GM19193 (cell line): ENCODE measurements around the gene DNAH12.

Experiments used
- POLR2A ChIP-seq: IDR thresholded peaks from 4 replicates; pipeline ENCODE4 v1.6.1; 2011; ENCODE audit not compliant: insufficient read depth, insufficient read length; ENCODE audit errors: extremely low read depth

The DNAH12 gene

GRCh38 chr3:57464011-57464410 lies 80.1 kb downstream of the DNAH12 start:
- no peak for TF ChIP-seq POLR2A

DNA sequence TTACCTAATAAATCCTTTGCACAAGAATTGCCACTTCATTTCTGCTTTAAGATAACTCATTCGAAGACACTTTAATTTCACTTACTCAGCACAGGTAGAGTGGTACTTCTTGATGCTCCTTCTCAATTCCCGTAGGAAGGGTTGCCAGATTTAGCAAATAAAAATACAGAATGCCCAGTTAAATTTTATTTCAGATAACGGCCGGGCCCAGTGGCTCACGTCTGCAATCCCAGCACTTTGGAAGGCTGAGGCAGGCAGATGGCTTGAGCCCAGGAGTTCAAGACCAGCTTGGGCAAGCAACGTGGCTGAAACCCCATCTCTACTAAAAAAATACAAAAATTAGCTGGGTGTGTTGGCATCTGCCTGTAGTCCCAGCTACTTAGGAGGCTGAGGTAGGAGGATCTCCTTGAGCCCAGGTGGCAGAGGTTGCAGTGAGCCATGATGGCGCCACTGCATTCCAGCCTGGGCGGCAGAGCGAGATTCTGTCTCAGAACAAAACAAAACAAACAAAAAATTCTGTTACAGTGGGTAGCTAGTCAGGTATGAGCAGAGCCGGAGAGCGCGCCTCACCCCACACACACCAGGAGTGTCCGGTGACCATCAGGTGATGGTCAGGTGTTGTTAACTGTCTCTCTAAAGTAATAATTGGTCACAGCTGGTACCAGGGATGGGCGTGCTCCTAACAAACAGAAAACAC lies 92.8 kb downstream of the DNAH12 start:
- TF ChIP-seq POLR2A = no peak

DNA sequence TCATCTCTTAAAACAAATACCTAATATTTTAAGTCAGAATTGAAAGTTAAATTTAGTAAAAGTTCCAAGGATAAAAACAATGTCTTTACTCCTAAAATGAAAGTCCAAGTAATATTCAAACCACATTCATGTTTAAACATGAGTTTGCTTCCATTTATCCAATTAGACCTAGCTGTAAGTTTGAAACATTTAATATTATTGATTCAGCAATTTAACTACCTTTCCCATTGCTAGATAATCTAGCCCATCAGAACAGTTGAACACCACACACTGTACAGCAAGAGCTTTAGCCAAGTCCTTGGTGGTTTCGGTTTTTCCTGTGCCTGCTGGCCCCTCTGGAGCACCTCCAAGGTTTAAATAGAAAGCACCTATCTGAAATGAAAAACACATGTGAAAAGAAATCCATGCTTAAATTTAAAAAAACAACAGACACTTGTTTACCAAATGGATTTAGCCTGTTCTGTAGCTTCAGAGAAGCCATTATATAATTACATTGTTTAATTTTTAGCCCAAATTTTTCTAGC lies 97.8 kb downstream of the DNAH12 start:
- TF ChIP-seq POLR2A = no peak

GRCh38 chr3:57444469-57444868 lies 99.7 kb downstream of the DNAH12 start:
- TF ChIP-seq POLR2A = no peak

- no peak for TF ChIP-seq POLR2A
Observed at GRCh38 chr3:57436195-57436761, 107.9 kb downstream of the DNAH12 start.

DNA sequence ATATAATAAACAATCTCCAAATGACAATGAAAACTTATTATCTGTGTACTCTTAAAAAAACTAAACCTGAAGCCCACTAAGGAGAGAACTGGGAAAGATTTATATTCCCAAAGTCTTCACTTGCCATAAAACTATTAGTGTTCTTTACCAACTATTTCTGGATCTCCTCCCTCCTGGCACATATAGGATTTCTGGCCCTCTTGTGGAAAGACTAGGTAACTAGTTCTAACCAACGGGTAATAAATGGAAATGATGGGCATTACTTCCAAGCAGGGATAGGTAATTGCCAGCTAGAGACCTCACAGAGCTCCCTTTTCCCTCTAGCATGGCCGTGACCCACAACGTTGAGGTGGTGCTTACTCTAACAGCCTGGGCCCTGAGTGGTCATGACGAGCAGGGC lies 110.1 kb downstream of the DNAH12 start:
- TF ChIP-seq POLR2A = no peak

GRCh38 chr3:57423335-57423734 lies 120.8 kb downstream of the DNAH12 start:
- TF ChIP-seq POLR2A = no peak

DNA sequence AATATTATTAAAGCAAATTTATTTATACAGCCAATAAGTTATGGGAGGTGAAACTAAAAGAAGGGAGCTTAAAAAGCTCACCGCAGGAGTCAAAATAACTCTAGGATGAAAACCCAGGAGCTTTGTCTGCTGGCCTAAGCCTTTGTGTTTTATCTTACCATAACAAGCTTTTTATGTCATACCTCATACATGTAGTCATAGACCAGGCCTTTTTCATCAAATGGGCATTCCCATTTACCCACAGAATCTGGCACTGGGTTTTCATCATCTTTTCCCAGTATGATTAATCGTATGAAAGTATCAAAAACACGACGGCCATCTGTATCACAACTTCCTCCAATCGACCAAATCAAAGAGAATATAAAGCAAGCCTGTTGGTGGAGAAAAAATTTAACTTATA lies 122.8 kb downstream of the DNAH12 start:
- no peak for TF ChIP-seq POLR2A

DNA sequence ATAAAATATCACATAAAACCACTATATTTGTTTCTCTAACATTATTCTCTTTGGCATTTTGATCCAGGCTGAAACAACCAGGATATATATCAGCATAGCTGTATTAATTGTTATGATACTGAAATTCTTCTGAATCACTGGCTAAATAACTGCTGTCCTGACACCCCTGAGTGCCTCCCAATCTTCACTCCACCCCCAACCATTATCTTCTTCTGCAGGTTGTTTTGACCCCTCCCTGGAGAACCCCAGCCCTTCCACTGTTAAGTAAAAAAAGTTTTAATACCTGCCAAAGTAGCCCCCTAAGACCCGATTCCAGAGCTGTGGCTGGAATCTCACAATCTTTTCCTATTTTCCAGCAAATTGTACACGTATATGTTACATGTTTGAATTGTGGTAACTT lies 124.1 kb downstream of the DNAH12 start:
- TF ChIP-seq POLR2A = no peak

- no peak for TF ChIP-seq POLR2A
Observed at GRCh38 chr3:57411715-57412114, 132.4 kb downstream of the DNAH12 start.

- TF ChIP-seq POLR2A = no peak
Observed at GRCh38 chr3:57409471-57409870, 134.7 kb downstream of the DNAH12 start.

- no peak for TF ChIP-seq POLR2A
Observed at GRCh38 chr3:57402675-57403074, 141.5 kb downstream of the DNAH12 start.

- no peak for TF ChIP-seq POLR2A
Observed at GRCh38 chr3:57397175-57398026, 146.7 kb downstream of the DNAH12 start.

DNA sequence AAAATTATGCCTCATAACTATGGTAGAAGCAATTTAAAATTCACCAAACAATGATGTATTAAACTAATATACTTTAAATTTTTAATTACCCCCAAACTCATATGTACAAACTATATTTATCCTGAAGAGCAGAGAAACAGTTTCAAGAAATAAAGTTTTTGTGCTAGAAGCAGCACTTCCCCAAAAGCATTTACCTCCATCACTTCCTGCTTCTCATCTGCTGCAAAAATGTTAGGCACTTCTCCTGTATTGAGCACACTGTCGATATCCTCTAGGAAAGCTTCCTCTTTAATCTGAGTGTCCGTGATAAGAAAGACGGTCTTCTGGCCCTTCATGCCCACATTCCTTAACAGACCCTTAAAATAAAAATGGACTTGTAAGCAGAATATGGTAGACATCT lies 150.2 kb downstream of the DNAH12 start:
- TF ChIP-seq POLR2A = no peak

GRCh38 chr3:57391767-57392166 lies 152.4 kb downstream of the DNAH12 start:
- no peak for TF ChIP-seq POLR2A
